Measurements from ENCODE around the gene CCDC12.
"Not testable (repeated sequence)": the region's sequence is repeated elsewhere in the genome, so short reads cannot be mapped to it uniquely, and the experiment has no call there.

DNA sequence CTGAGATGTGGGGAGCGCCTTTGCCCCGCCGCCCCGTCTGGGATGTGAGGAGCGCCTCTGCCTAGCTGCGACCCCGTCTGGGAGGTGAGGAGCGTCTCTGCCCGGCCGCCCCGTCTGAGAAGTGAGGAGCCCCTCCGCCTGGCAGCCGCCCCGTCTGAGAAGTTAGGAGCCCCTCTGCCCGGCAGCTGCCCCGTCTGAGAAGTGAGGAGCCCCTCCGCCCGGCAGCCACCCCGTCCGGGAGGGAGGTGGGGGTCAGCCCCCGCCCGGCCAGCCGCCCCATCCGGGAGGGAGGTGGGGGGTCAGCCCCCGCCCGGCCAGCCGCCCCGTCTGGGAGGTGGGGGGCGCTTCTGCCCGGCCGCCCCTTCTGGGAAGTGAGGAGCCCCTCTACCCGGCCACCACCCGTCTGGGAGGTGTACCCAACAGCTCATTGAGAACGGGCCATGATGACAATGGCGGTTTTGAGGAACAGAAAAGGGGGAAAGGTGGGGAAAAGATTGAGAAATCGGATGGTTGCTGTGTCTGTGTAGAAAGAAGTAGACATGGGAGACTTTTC is 12.4 kb downstream of the CCDC12 start:
- TF ChIP-seq ZC3H11A (IDR thresholded peaks at IDR 0.05; ENCODE audit: low read depth, low read length); HSF4 (CRISPR knock-in tag; IDR thresholded peaks at IDR 0.05; ENCODE audit: borderline replicate concordance); POLR2AphosphoS5 (IDR thresholded peaks at IDR 0.05; ENCODE audit: control insufficient read depth, insufficient read depth, low read depth, low read length); KAT8 (IDR thresholded peaks at IDR 0.05; ENCODE audit: low read depth); GTF2F1 (IDR thresholded peaks at IDR 0.05; ENCODE audit: low read depth, low read length); ZNF354B (CRISPR knock-in tag; IDR thresholded peaks at IDR 0.05); ZFP36 (IDR thresholded peaks at IDR 0.05; ENCODE audit: low read depth, low read length, partially characterized antibody); YY1 (IDR thresholded peaks at IDR 0.05; ENCODE audit: borderline replicate concordance in 1 of 3, control insufficient read depth in 1 of 3, extremely low read depth in 1 of 3, insufficient read depth in 3 of 3, insufficient read length in 1 of 3, insufficient replicate concordance in 2 of 3, low read depth in 1 of 3, low read length in 2 of 3): not testable (repeated sequence)
- TF ChIP-seq, protein P1, sequence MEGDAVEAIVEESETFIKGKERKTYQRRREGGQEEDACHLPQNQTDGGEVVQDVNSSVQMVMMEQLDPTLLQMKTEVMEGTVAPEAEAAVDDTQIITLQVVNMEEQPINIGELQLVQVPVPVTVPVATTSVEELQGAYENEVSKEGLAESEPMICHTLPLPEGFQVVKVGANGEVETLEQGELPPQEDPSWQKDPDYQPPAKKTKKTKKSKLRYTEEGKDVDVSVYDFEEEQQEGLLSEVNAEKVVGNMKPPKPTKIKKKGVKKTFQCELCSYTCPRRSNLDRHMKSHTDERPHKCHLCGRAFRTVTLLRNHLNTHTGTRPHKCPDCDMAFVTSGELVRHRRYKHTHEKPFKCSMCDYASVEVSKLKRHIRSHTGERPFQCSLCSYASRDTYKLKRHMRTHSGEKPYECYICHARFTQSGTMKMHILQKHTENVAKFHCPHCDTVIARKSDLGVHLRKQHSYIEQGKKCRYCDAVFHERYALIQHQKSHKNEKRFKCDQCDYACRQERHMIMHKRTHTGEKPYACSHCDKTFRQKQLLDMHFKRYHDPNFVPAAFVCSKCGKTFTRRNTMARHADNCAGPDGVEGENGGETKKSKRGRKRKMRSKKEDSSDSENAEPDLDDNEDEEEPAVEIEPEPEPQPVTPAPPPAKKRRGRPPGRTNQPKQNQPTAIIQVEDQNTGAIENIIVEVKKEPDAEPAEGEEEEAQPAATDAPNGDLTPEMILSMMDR (IDR thresholded peaks at IDR 0.05 in 2 of 3, conservative IDR thresholded peaks at IDR 0.05 in 1 of 3; ENCODE audit: insufficient read depth in 2 of 3, low read depth in 1 of 3, low read length in 3 of 3) = not testable (repeated sequence)
